Dedifferentiated amniotic fluid mesenchymal stem cell (primary cell): Measurements from ENCODE around the gene CHMP6.

ENCODE experiments used
- DNase-seq: peaks from one replicate; pipeline ENCODE4 v3.0.0-alpha.2; 2016; ENCODE audit errors: extremely low spot score

The CHMP6 gene

DNA sequence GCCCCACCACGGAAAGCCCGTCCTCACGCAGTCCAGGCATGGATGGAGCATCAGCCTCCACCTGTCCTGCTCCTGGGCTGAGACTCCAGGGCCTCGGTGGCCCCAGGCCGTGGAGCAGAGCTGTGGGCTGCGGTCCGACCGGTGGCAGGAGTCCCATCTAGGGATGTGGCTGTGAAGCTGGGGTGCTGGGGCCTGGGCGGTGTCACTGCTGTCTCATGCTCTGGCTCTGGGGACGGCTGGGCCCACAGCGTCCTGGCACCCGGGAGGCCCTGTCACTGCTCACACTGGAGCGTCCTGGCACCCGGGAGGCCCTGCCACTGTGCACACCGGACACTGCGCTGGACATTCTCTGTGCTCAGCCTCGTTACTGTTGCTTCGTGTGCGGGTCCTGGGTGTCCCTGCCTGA is 51.7 kb downstream of the CHMP6 start:
- DNase-seq: no peak

DNA sequence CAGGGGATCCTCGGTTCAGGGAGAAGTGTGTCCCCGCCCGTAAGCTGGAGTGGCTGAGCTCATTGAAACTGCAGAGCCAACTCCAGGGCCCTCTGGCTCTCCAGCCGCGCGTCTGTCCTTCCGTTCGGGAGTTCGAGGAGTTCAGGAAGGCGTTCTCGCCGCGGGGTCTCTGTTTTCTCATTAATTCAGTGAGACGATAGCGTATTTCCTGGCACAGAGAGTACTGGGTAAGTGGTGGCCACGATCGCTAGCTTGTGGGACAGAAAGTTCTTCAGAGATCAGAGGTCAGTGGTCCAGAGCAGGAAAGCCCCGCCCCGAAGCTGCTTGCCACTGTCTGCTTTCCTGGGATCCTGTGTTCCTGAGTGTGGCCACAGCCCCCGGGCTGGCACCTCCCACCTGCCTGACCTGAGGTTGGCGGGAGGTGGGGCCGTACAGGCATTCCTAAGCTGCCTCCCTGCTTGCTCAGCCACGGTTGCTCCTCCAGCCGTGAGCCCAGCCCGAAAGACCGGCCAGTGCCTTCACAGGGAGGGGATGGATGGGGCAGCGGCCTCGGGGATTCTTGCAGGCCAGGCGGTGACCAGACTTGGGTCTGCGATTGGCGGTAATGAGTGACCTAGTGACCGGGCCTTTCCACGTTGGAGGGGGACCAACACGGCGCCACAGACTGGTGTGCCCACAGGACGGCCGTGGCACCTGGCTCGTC is 52.2 kb downstream of the CHMP6 start:
- no peak for DNase-seq

- DNase-seq: no peak
Measured at GRCh38 chr17:81044428-81044763, 52.8 kb downstream of the CHMP6 start.

DNA sequence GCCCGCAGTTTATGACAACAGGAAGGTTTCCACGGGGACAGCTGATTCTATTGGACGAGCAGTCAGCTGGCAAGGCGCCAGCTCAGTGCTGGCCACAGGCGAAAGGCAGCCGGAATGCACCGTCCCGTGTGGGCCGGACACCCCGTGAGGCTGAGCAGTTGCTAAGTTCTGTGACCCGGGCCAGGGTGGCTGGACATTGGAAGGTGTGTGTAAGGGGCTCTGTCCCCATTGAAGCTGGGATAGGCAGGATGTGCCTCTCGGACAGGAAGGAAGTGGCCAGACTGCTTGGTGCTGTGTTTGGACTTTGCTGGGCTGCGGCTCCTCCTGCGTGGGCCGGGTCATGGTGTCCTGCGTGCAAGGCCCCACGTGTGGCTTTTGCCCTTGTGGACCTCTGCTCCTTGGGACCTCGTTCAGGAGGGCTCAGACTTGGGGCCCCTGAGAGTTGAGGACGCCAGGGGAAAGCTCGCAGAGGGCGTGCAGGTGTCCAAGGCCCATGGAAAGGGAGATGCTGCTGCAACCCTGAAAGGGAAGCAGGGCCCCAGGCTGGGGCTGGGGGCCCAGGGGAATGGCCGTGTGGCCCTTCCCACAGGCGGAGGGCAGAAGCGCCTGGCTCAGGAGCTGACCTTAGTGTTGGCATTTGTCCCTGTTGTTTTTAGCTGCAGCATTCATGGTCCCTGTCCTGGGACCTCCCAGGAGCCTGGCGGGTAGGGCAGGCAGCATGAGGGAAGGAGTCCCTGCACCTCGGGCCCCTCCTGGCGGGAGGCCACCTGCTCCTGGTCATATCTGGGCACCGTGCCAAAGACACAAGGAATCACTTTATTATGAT is 53.3 kb downstream of the CHMP6 start:
- no peak for DNase-seq

- no peak for DNase-seq
Measured at GRCh38 chr17:81045590-81046095, 54.0 kb downstream of the CHMP6 start.

GRCh38 chr17:81046132-81046769 is 54.6 kb downstream of the CHMP6 start:
- no peak for DNase-seq

DNA sequence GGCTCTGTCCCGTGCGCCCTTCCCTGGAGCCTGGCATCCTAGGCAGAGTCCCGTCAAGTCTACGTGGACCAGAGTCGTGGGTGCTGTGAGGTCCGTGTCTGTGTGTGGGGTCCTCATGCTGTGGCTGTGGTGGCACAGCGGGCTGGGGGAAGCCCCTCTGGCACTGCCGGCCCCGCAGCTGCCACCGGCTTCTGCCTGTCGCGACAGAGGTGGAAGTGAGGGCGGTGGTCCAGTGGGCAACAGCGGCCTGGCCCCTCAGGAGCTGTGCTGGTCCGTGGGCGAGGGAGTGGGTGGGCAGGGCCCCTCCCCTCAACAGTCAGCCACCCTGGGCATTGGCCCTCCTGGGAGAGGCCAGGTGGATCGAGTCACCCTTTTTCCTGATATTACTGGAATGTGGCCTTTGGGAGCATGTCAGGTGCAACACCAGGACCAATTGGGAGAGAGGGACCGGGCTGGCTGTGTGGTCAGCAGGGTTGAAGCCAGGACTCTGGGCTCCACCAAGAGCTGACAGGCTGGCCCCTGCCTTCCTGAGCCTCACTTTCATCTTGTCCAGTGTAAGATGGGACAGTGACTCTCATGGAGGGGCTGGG is 55.2 kb downstream of the CHMP6 start:
- no peak for DNase-seq

GRCh38 chr17:81048827-81049371 is 57.3 kb downstream of the CHMP6 start:
- DNase-seq: no peak

DNA sequence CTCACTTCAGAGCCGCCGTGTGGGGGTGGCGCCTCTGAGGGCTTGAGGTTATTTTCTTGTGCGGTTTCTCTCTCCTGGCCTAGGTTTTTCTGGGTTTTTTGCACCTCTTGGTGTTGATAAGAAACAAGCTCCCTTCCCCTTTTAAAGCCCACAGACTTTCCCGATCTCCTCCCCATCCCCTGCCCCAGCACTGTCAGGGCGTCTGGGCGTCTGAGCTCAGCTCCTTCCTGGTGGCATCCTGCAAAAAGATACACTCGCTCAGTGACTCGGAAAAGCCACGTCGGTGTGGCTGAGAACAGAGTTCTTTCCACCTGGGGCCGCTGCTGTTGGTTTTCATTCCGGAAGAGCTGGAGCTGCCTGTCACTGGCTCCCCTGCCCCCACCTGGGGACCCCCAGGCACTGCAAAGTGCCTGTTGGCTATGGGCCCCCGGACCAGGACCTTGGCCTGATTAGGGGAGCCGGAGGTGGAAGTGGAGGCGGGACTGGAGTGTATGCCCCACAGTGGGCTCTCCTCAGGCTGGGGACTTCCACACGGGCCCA is 57.8 kb downstream of the CHMP6 start:
- DNase-seq: no peak
